Measurements from ENCODE around the gene KIF5B.

GRCh38 chr10:32073659-32074058, 17.4 kb upstream of the KIF5B start:
- TF ChIP-seq CTCF (conservative IDR thresholded peaks at IDR 0.05 in 1 of 2, IDR thresholded peaks at IDR 0.05 in 1 of 2; ENCODE audit: low read depth in 1 of 2, low read length in 2 of 2), result no peak
- TF ChIP-seq EZH2 (IDR thresholded peaks at IDR 0.05; ENCODE audit: low read length, missing control alignments), result no peak
